ENCODE measurements around the gene EEF2K.
"Not testable (repeated sequence)": the region's sequence is repeated elsewhere in the genome, so short reads cannot be mapped to it uniquely, and the experiment has no call there.

The EEF2K gene

DNA sequence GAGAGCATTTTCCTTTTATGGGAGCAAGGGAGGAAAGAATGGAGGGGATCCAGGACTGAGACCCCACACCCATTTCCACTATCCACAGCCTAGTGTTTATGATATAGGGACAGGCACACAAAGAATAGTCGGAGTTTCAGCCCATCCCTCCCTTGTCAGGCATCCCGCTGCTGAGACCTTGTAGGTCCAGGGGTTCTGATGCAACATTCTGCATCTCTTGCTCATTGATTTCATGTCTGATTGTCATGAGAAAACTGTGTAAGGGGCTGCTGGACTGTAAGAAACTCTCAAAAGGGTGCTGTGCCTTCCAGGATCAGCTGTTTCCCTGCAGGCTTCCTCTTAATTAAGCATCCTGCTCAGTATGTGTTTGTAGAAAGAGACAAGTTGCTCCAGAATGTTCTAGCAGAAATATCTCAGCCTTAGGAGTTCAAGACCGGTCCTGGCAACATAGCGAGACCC lies 85.8 kb downstream of the EEF2K start:
- no peak for DNase-seq

GRCh38 chr16:22292320-22292719 lies 86.2 kb downstream of the EEF2K start:
- DNase-seq: no peak

DNA sequence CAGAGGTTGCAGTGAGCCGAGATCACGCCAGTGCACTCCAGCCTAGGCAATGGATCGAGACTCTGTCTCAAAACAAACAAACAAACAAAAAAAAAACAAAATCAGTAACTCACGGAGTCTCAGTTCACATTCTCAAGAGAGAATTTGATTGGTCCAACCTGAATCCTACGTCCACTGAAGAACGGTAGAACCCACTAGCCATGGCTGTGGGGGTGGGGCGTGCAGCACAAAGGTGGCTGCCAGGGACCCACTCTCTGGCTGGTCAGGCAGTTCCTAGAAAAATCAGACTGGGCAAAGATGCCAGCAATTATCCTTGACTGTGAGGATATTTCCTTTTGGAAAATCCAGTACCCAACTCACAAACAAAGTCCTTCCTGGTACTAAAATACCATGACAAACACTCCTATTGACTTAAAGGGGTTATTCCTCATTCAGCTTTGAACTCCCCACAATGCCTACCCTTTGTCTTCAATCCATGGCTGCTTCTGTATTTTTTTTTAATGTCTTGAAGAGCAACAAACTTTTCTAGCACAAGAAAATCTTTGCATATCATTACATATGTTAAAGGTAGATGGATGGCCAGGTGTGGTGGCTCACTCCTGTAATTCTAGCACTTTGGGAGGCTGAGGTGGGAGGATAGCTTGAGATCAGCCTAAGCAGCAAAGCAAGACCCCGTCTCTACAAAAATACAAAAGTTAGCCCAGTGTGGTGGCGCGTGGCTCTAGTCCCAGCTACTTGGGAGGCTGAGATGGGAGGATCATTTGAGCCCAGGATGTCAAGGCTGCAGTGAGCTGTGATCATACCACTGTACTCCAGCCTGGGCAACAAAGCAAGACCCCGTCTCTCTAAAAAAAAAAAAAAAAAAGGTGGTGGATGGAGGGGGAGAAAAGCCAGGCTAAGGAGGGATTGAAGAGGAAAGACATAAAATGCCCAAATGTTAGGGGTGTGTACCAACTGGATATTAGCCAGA lies 87.3 kb downstream of the EEF2K start:
- DNase-seq: no peak

DNA sequence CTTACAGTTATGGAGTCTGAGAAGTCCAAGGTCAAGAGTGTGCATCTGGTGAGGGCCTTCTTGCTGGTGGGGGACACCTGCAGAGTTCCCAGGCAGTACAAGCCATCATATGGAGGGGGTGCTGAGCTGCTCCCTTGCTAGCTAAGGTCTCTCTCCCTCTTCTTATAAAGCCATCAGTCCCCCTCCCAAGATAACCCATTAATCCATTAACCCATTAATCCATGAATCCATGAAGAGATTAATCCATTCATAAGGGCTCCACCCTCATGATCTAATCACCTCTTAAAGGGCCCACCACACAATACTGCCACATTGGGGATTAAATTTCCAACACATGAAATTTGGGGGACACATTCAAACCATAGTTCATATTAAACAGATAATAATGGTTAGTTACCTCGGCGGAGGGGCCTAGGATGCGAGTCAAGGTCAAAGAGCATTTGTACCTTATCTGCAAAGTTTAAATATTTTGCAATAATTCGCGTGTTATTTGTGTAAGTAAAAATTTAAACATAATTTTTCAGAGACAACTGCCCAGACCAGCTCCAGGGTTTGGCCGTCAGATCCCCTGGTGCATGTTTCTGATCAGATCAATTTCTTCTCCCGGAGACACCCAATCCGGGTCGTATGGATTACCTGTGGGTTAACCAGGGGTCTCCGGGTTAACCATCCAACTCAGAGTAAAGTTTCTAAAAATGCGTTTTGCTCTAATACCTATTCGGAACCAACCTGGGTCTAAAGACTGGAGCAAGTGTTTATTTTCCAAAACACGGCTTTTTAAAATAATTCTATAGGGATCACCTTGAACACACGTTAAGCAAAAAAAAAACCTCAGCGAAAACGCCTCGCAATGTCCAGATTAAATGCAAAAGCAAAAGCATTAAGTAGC lies 90.4 kb downstream of the EEF2K start:
- DNase-seq: peak in 4 of 56 donors; percentile 5 to 27 (median 24)

DNA sequence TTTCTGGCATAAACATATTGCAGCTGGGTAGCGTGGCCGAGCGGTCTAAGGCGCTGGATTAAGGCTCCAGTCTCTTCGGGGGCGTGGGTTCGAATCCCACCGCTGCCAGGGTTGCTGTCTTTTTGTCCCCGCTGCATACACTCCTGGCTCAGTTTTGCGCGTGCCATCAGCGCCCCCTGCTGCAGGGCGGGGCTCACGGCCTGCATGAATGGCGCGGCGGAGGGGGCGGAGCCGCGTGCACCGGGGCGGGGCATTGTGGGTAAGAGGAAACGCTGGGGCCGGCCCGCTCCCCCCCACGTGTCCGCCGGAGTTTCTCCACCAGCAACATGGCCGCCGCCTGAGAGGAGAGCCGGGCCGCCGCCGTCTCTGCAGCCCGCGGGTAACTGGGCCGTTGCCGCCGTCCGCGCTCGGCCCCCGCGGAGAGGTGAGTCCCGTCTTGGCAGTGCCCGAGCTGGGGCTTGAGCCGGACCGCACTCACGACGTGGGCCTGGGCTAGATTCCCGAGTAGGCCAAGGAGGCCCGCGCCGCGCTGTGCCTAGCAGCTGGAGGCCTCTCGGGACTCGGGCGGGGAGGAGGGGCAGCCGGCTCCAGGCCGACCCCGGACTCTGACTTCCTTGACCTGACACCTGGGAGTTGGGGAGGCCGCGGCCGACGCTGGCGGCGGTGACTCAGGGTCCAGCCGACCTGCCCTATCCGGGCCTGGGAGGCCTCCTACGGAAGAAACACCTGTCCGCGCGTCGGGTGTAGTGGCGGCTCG lies 91.2 kb downstream of the EEF2K start, which contains the start of gene POLR3E:
Gene POLR3E, plus strand, starts transcription at position 296 of the 757 bp plus-strand sequence. CDS start 5,560 bp downstream, outside the sequence.
- DNase-seq: peak; percentile 68 to 99 (median 97)

GRCh38 chr16:22297871-22298733 lies 92.0 kb downstream of the EEF2K start:
- DNase-seq: peak in 51 of 56 donors; percentile 12 to 82 (median 47)

DNA sequence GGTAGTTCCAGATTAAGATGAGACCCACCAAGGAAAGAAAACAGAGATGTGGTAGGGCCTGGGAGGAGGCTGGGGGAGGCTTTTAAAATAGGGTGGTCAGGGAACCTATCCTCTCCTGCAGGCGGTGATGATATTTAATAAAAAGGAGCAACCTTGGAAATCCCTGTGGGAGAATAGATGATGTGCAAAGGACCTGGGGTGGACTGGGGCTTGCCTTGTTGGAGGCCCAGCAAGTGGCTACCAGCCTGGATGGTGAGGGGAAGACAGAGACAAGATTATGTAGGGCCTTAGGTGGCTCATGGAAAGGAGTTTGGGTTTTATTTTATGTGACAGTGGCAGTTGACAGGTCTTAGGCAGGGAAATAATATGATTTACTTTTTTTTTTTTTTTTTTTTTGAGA lies 93.0 kb downstream of the EEF2K start:
- no peak for DNase-seq

- DNase-seq: peak in 50 of 56 donors; percentile 9 to 83 (median 57)
Measured at GRCh38 chr16:22300427-22301071, 94.5 kb downstream of the EEF2K start.

DNA sequence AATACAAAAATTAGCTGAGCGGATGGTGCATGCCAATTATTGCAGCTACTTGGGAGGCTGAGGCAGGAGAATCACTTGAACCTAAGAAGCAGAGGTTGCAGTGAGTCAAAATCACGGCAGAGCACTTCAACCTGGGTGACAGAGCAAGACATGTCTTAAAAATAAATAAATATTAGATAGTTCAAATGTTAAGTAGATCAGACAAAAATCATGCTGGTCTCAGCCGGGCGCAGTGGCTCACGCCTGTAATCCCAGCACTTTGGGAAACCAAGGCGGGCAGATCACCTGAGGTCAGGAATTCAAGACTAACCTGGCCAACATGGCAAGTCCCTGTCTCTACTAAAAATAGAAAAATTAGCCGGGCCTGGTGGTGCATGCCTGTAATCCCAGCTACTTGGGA lies 95.3 kb downstream of the EEF2K start:
- DNase-seq: not testable (repeated sequence)

- no peak for DNase-seq
Measured at GRCh38 chr16:22302776-22303363, 96.8 kb downstream of the EEF2K start.

DNA sequence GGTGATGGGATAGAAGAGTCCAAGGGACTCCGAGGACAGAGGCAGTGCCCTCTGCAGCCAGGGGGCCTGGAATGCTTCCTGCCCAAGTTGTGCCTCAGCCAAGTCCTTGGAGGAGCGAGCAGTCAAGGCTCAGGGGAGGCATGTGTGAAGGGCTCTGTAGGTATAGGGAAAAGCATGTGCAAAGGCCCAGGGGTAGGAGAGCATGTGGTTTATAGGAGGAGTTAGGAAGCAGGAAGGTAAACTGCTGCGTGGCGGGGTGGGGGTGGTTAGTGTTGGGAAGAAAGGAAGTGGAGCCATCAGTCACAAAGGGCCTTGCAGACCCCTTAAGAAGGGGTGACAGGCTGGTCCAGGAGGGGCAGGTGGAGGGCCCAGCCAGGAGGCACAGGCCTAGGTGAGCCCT lies 98.3 kb downstream of the EEF2K start:
- DNase-seq: no peak

GRCh38 chr16:22306788-22307187 lies 100.7 kb downstream of the EEF2K start:
- DNase-seq: no peak

- no peak for DNase-seq
Measured at GRCh38 chr16:22307838-22308237, 101.8 kb downstream of the EEF2K start.

GRCh38 chr16:22308824-22309520 lies 102.9 kb downstream of the EEF2K start:
- no peak for DNase-seq

- DNase-seq: no peak
Measured at GRCh38 chr16:22311520-22311919, 105.4 kb downstream of the EEF2K start.

DNA sequence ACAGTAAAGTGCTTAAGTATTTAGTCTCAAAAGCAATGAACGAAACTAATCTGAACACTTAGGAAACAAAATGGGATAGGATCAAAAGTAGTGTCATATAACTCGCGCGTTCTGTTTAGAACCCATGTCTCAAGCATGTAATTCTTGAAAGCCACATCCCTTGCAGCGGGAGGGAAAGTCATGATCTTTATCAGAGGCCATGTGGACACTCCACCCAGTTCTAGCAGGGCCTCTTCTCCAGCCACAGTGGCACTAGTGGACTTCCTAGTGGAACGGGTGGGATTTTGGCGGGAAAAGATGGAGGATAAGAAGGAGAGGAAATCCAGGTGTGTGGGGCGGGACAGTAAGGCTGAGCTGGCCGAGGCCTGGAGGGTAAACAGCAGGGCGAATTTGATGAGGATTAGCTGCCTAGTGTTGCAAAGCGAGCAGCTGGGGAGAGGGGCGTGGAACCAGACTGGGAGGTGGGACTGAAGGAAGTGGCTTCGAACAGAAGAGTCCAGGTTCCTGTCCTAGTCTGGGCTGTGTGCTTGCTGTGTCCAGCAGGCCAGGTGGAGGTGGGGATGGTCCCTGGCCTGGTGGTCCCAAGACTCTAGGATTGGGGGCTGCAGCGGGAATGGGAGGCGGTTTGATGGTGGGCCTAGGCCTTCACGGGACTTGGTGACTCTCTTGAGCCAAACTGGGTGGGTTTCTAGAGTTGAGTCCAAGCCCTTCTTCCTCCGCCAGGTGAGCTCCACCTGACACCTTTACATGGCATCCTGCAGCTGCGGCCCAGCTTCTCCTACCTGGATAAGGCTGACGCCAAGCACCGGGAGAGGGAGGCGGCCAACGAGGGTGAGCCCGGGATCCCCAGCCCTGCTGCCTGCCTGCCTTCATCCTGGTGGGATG lies 107.1 kb downstream of the EEF2K start:
- DNase-seq: no peak

- DNase-seq: no peak
Measured at GRCh38 chr16:22313876-22314470, 107.9 kb downstream of the EEF2K start.

All from nucleus accumbens (tissue), 56 donors.